ENCODE data around the gene CREB5.

- no peak for TF ChIP-seq GATA3 (IDR thresholded peaks at IDR 0.05; ENCODE audit: low read depth, low read length)
- TF ChIP-seq GATA2 (IDR thresholded peaks at IDR 0.05; ENCODE audit: low read depth, low read length), result no peak
Measured at GRCh38 chr7:28725045-28725642, 312.8 kb downstream of the CREB5 start.

Measured in SH-SY5Y (cell line).